SK-N-MC (cell line): Measurements from ENCODE around the gene ARL8A.

Source experiments
- EZH2 ChIP-seq: fragments of 200-600 bp; sonication (generic); IDR thresholded peaks from one replicate; pipeline ENCODE4 v1.6.1; 2017; ENCODE audit warnings: antibody characterized with exemption
- FOXP2 ChIP-seq: optimal IDR thresholded peaks from 2 replicates; pipeline ENCODE3; 2011; ENCODE audit warnings: mild to moderate bottlenecking, moderate library complexity; ENCODE audit not compliant: insufficient read depth; ENCODE audit errors: extremely low read length, control extremely low read depth
- POLR2AphosphoS5 ChIP-seq: IDR thresholded peaks from 2 replicates; pipeline ENCODE4 v1.6.1; 2012; ENCODE audit warnings: mild to moderate bottlenecking, low read depth, low read length, borderline replicate concordance

- TF ChIP-seq POLR2AphosphoS5 (no peak), EZH2 (no peak), FOXP2 (no peak)
Observed at GRCh38 chr1:202184750-202185460, 40.4 kb upstream of the ARL8A start.
